Tibial artery (tissue), 4 donors: Measurements from ENCODE around the gene CCDC13.

Experiments
- DNase-seq, 2 donors: peaks; one replicate each; pipeline ENCODE4 v3.0.0-alpha.2; 2019
- H3K27ac ChIP-seq, 2 donors: fragments of 200-600 bp; sonication (generic) in 1 of 2; 1 replicate in 1 of 2; 2 replicates in 1 of 2; pipeline ENCODE4 v1.5.1; 2018 to 2019; ENCODE audit warnings: mild to moderate bottlenecking in 1 of 2
- H3K27me3 ChIP-seq, 2 donors: fragments of 200-600 bp; sonication (generic) in 1 of 2; one replicate each; pipeline versions ENCODE4 v1.5.1 to v1.6.0; 2016 to 2019
- H3K36me3 ChIP-seq, 3 donors: fragments of 200-600 bp; sonication (generic) in 2 of 3; one replicate each; pipeline ENCODE4 v1.5.1; 2016 to 2019; ENCODE audit warnings: mild to moderate bottlenecking in 2 of 3
- H3K4me1 ChIP-seq, 4 donors: fragments of 200-600 bp; sonication (generic) in 2 of 4; 1 replicate in 3 of 4; 2 replicates in 1 of 4; pipeline ENCODE4 v1.5.1; 2016 to 2019
- H3K4me3 ChIP-seq, 2 donors: fragments of 200-600 bp; sonication (generic) in 1 of 2; 1 replicate in 1 of 2; 2 replicates in 1 of 2; pipeline ENCODE4 v1.5.1; 2018 to 2019; ENCODE audit warnings: mild to moderate bottlenecking in 2 of 2
- H3K9me3 ChIP-seq, 3 donors: fragments of 200-600 bp; sonication (generic) in 1 of 3; one replicate each; pipeline ENCODE4 v1.5.1; 2016 to 2019
- CTCF ChIP-seq, 2 experiments: fragments of 200-600 bp in 1 of 2; fragments of 450-650 bp in 1 of 2; IDR thresholded peaks; one replicate each; pipeline ENCODE4 v1.5.1; 2017 to 2019; ENCODE audit warnings: antibody characterized with exemption in 2 of 2, mild to moderate bottlenecking in 1 of 2, moderate library complexity in 1 of 2
- intact Hi-C: fragments of 100-400 bp; cut with DNase I; formaldehyde crosslinking; loops from one replicate; pipeline ENCODE4 v1.15.0; 2023; ENCODE audit warnings: low total_unique reads

CCDC13 gene

GRCh38 chr3:42728668-42729364 lies 44.2 kb downstream of the CCDC13 start:
- no peak for TF ChIP-seq CTCF (IDR thresholded peaks at IDR 0.05)
- Histone ChIP-seq H3K27ac (no peak overlapping the region), H3K36me3 (no peaks in the 10 kb centered on the region), H3K4me3 (no peak overlapping the region), H3K4me1 (peaks cover 0 to 15% (median 13%) of the 10 kb centered on the region in 4 donors), H3K27me3 (no peaks in the 10 kb centered on the region), H3K9me3 (no peaks in the 10 kb centered on the region)
- intact Hi-C loops: no loop called here
- DNase-seq: peak in 1 of 2 donors; percentile 18

GRCh38 chr3:42728056-42728455 lies 45.0 kb downstream of the CCDC13 start:
- Histone ChIP-seq H3K9me3 (no peaks in the 10 kb centered on the region), H3K4me3 (no peak overlapping the region), H3K27ac (no peak overlapping the region), H3K4me1 (peaks cover 0 to 15% (median 13%) of the 10 kb centered on the region in 4 donors), H3K27me3 (no peaks in the 10 kb centered on the region), H3K36me3 (no peaks in the 10 kb centered on the region)
- peak; percentile 24 to 58 for DNase-seq
- intact Hi-C loops: no loop called here
- TF ChIP-seq CTCF (IDR thresholded peaks at IDR 0.05): no peak

- no peak overlapping the region for H3K27ac ChIP-seq
- no peak for TF ChIP-seq CTCF (IDR thresholded peaks at IDR 0.05)
- no peaks in the 10 kb centered on the region for H3K36me3 ChIP-seq
- no peak for DNase-seq
- peaks cover 0 to 33% (median 18%) of the 10 kb centered on the region in 4 donors for H3K4me1 ChIP-seq
- H3K27me3 ChIP-seq: no peaks in the 10 kb centered on the region
- H3K4me3 ChIP-seq: no peak overlapping the region
- no peaks in the 10 kb centered on the region for H3K9me3 ChIP-seq
- intact Hi-C loops: no loop called here
Observed at GRCh38 chr3:42725454-42725853, 47.6 kb downstream of the CCDC13 start.

- intact Hi-C loops: no loop called here
- Histone ChIP-seq H3K27ac (no peak overlapping the region), H3K36me3 (no peaks in the 10 kb centered on the region), H3K27me3 (no peaks in the 10 kb centered on the region), H3K4me3 (no peak overlapping the region), H3K9me3 (no peaks in the 10 kb centered on the region), H3K4me1 (peaks cover 0 to 22% (median 7%) of the 10 kb centered on the region in 4 donors)
- DNase-seq: no peak
- no peak for TF ChIP-seq CTCF (IDR thresholded peaks at IDR 0.05)
Observed at GRCh38 chr3:42723219-42723618, 49.8 kb downstream of the CCDC13 start.
